OCI-LY7 (cell line): ENCODE results near the gene PIEZO2. TPM values are rescaled to one million over a fixed set of nuclear protein-coding genes. Genes with fewer than 3 reads are reported as not detected.

ENCODE experiments used
- BruUV-seq: library from RNA; stranded (reverse); fragments of 400-500 nt; replicated peaks from 2 replicates; lab custom pipeline; 2021; lab: Mats Ljungman, UMichigan
- CTCF ChIA-PET: fragments of 300-600 bp; sonication (Branson Sonifier 250); formaldehyde crosslinking; loops from one replicate; lab custom pipeline; 2022; ENCODE audit warnings: antibody characterized with exemption; ENCODE audit not compliant: unreplicated experiment; lab: Charles Lee
- POLR2A ChIA-PET: fragments of 300-600 bp; sonication (Branson Sonifier 250); formaldehyde crosslinking; loops from one replicate; lab custom pipeline; 2022; ENCODE audit warnings: antibody characterized with exemption; lab: Charles Lee
- DNase-seq: peaks from one replicate; pipeline ENCODE4 v3.0.0-alpha.2; 2015; ENCODE audit warnings: low spot score
- H2AFZ ChIP-seq: fragments of 200-600 bp; sonication (generic), shearing (Covaris generic); 2 replicates; pipeline ENCODE4 v1.6.1; 2014; ENCODE audit warnings: mild to moderate bottlenecking, antibody characterized with exemption, low read length, moderate library complexity
- H3K27ac ChIP-seq: fragments of 200-600 bp; sonication (generic); 2 replicates; pipeline ENCODE4 v1.5.1; 2014; ENCODE audit warnings: mixed run types, low read depth, mild to moderate bottlenecking, moderate library complexity, low read length, inconsistent platforms; ENCODE audit not compliant: poor library complexity, severe bottlenecking
- H3K36me3 ChIP-seq: fragments of 200-600 bp; sonication (generic); 2 replicates; pipeline ENCODE4 v1.6.1; 2014; ENCODE audit warnings: mild to moderate bottlenecking, antibody characterized with exemption, low read length, moderate library complexity, mixed read lengths; ENCODE audit not compliant: insufficient read depth
- H3K4me1 ChIP-seq: fragments of 200-600 bp; sonication (generic); 2 replicates; pipeline ENCODE4 v1.5.1; 2014; ENCODE audit warnings: mild to moderate bottlenecking, low read length; ENCODE audit not compliant: insufficient read depth, poor library complexity, severe bottlenecking
- H3K4me2 ChIP-seq: fragments of 200-600 bp; sonication (generic); 2 replicates; pipeline ENCODE4 v1.6.1; 2014; ENCODE audit warnings: mild to moderate bottlenecking, low read length
- H3K4me3 ChIP-seq: fragments of 200-600 bp; sonication (generic); 2 replicates; pipeline ENCODE4 v1.5.1; 2014; ENCODE audit warnings: mild to moderate bottlenecking, low read depth, low read length; ENCODE audit not compliant: poor library complexity, severe bottlenecking
- H3K79me2 ChIP-seq: fragments of 200-600 bp; sonication (generic); 2 replicates; pipeline ENCODE4 v1.6.1; 2016; ENCODE audit warnings: low read depth, mild to moderate bottlenecking, low read length, moderate library complexity, mixed read lengths; ENCODE audit not compliant: insufficient read depth
- H3K9me2 ChIP-seq: fragments of 200-600 bp; sonication (generic); 2 replicates; pipeline ENCODE4 v1.6.1; 2016; ENCODE audit warnings: mild to moderate bottlenecking, low read length, mixed read lengths; ENCODE audit not compliant: insufficient read depth
- H3K9me3 ChIP-seq: fragments of 200-600 bp; sonication (generic); 2 replicates; pipeline ENCODE4 v1.6.1; 2014; ENCODE audit warnings: mild to moderate bottlenecking, mixed run types, low read length, mixed read lengths
- H4K20me1 ChIP-seq: fragments of 200-600 bp; sonication (generic); 2 replicates; pipeline ENCODE4 v1.6.1; 2014; ENCODE audit warnings: mild to moderate bottlenecking, antibody characterized with exemption, low read length, moderate library complexity, mixed read lengths; ENCODE audit not compliant: insufficient read depth
- CTCF ChIP-seq: fragments of 200-600 bp; sonication (generic); conservative IDR thresholded peaks from 2 replicates; pipeline ENCODE4 v1.5.1; 2014; ENCODE audit warnings: mild to moderate bottlenecking, antibody characterized with exemption, low read length, moderate library complexity, mixed read lengths
- EZH2phosphoT487 ChIP-seq: fragments of 200-600 bp; sonication (generic); IDR thresholded peaks from 2 replicates; pipeline ENCODE4 v1.6.1; 2018; ENCODE audit warnings: low read depth, borderline replicate concordance, mild to moderate bottlenecking, mixed run types, antibody characterized with exemption, low read length, moderate library complexity, mixed read lengths
- intact Hi-C: fragments of 100-400 bp; cut with micrococcal nuclease; formaldehyde crosslinking; loops from one replicate; pipeline ENCODE4 v1.10.0; 2022; ENCODE audit not compliant: unreplicated experiment
- total RNA-seq, 2 experiments: library from RNA; depleted of rRNA in 1 of 2; stranded (reverse); fragments of >200 nt in 1 of 2; shearing (Covaris generic) in 1 of 2; gene quantifications; 2 replicates each; pipeline ENCODE4 v1.2.3, GENCODE V29; 2014 to 2022

PIEZO2 gene
- total RNA-seq, 2 experiments from 2014 or later: 0.95 to 3.3 TPM

DNA sequence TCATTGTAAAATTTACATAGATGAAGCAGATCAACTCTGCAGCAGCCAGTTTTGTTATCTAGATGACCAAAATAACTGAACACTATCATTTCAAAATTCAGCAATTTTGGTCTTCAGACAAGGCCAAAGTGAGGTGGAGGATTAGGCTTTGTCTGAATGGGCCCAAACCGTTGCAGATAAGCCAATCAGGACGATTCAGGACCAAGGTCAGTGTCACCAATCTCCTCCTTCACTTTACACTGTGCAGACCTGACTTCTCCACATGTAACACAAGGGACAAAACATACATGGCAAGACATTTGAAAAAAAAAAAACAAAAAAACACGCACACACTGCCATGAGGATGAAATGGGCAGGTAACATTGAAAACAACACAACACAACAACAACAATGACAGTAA is 412.4 kb downstream of the PIEZO2 start:
- Histone ChIP-seq H3K9me3 (no peaks in the 10 kb centered on the region), H3K9me2 (no peaks in the 10 kb centered on the region), H2AFZ (no peak overlapping the region), H3K4me2 (no peak overlapping the region), H3K36me3 (no peaks in the 10 kb centered on the region), H3K79me2 (no peaks in the 10 kb centered on the region), H3K27ac (no peak overlapping the region), H3K4me1 (no peaks in the 10 kb centered on the region), H3K4me3 (no peak overlapping the region), H4K20me1 (no peaks in the 10 kb centered on the region)
- POLR2A ChIA-PET: no interaction called here
- no peak for DNase-seq
- no peak for TF ChIP-seq EZH2phosphoT487
- no peak for TF ChIP-seq CTCF
- CTCF ChIA-PET: no interaction called here
- no TSS peak for BruUV-seq
- intact Hi-C loops: no loop called here

DNA sequence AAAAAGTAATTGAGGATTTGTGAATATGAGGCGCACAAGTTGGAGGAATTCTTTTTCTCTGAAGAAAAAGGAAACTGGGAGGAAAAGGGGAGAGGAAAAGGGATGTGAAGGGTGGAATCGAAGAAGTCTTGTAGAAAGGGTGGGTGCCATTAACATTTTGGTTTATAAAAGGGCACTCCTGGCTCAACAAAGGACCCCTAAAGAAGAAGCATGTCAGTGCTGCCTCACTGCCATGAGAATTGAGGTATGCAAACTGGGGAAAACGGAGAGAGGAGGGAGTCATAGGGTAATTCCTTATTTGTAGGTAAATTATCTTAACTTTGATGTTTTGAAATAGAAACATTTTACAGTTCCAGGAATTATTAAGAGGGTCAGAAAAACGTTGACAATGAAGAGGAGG is 416.4 kb downstream of the PIEZO2 start:
- H3K4me3 ChIP-seq: no peak overlapping the region
- no peaks in the 10 kb centered on the region for H3K36me3 ChIP-seq
- DNase-seq: no peak
- intact Hi-C loops: no loop called here
- no peaks in the 10 kb centered on the region for H3K79me2 ChIP-seq
- H2AFZ ChIP-seq: no peak overlapping the region
- no peaks in the 10 kb centered on the region for H3K9me2 ChIP-seq
- H3K9me3 ChIP-seq: no peaks in the 10 kb centered on the region
- no peaks in the 10 kb centered on the region for H3K4me1 ChIP-seq
- H3K27ac ChIP-seq: no peak overlapping the region
- CTCF ChIA-PET: no interaction called here
- TF ChIP-seq CTCF (no peak), EZH2phosphoT487 (no peak)
- POLR2A ChIA-PET: no interaction called here
- H3K4me2 ChIP-seq: no peak overlapping the region
- no peaks in the 10 kb centered on the region for H4K20me1 ChIP-seq
- BruUV-seq: no TSS peak

- intact Hi-C loops: no loop called here
- H2AFZ ChIP-seq: no peak overlapping the region
- no peaks in the 10 kb centered on the region for H3K9me2 ChIP-seq
- H3K4me3 ChIP-seq: no peak overlapping the region
- no peaks in the 10 kb centered on the region for H3K79me2 ChIP-seq
- no peaks in the 10 kb centered on the region for H3K4me1 ChIP-seq
- no peak overlapping the region for H3K27ac ChIP-seq
- ChIA-PET CTCF (no interaction called here), POLR2A (interaction anchor here (0.6 kb wide), 2 partner anchors 543 to 699 kb away, joined by 3 read pairs; no protein-coding TSS in a partner anchor)
- no peaks in the 10 kb centered on the region for H3K9me3 ChIP-seq
- no peak for TF ChIP-seq EZH2phosphoT487
- no peak for TF ChIP-seq CTCF
- no peak for DNase-seq
- H3K36me3 ChIP-seq: no peaks in the 10 kb centered on the region
- H4K20me1 ChIP-seq: no peaks in the 10 kb centered on the region
- H3K4me2 ChIP-seq: no peak overlapping the region
- no TSS peak for BruUV-seq
Observed at GRCh38 chr18:10727477-10727876, 421.9 kb downstream of the PIEZO2 start.
